22Rv1 (cell line): ENCODE results near the gene ALPG.
A peak's percentile ranks its signal among the peaks of the same experiment; 100 is the strongest.
"Not testable (repeated sequence)": the region's sequence is repeated elsewhere in the genome, so short reads cannot be mapped to it uniquely, and the experiment has no call there.

Experiments used
- H3K27ac ChIP-seq: fragments of 450-650 bp; 2 replicates; pipeline ENCODE4 v1.5.1; 2017
- ZFX ChIP-seq: fragments of 450-650 bp; IDR thresholded peaks from 2 replicates; pipeline ENCODE4 v1.6.1; 2017; ENCODE audit warnings: antibody characterized with exemption, borderline replicate concordance
- TF ChIP-seq, protein P1 (sequence below): fragments of 450-650 bp; IDR thresholded peaks from 2 replicates; pipeline ENCODE4 v1.5.1; 2017; ENCODE audit warnings: mild to moderate bottlenecking

ALPG gene

GRCh38 chr2:232367016-232367415, 39.6 kb upstream of the ALPG start:
- H3K27ac ChIP-seq: peak overlapping the region; percentile 93
- TF ChIP-seq, protein P1, sequence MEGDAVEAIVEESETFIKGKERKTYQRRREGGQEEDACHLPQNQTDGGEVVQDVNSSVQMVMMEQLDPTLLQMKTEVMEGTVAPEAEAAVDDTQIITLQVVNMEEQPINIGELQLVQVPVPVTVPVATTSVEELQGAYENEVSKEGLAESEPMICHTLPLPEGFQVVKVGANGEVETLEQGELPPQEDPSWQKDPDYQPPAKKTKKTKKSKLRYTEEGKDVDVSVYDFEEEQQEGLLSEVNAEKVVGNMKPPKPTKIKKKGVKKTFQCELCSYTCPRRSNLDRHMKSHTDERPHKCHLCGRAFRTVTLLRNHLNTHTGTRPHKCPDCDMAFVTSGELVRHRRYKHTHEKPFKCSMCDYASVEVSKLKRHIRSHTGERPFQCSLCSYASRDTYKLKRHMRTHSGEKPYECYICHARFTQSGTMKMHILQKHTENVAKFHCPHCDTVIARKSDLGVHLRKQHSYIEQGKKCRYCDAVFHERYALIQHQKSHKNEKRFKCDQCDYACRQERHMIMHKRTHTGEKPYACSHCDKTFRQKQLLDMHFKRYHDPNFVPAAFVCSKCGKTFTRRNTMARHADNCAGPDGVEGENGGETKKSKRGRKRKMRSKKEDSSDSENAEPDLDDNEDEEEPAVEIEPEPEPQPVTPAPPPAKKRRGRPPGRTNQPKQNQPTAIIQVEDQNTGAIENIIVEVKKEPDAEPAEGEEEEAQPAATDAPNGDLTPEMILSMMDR: no peak
- no peak for TF ChIP-seq ZFX

DNA sequence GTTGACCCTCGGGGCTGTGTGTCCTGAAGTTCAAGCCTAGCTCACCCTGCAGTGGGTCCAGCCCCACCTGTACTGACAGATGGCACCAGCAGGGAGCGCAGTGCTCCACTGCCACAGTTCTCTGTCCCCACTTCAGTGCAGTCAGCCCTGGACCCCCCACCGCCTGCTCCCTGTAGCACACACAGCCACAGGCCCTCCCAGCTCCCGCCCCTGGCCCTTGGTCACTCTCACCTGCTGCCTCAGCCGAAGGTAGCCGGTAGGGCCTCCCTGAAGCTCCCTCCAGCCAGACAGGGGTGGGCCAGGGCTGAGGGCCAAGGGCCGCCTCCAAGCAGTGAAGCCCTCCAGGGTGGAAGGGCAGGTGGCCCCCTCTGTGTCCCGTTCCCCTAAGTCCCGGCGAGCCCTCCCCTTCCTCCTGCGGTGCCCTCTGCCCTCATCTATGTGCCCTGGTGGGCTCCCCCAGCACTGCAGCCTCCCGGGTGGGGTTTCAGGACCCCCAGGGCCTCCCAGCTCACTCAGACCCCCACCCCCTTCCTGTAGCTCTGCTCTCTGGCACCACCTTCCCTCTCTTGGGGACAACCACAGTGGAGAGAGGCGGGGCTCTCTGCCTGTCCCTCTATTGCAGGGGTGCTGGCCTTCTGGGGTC, 38.9 kb upstream of the ALPG start:
- no peak for TF ChIP-seq ZFX
- TF ChIP-seq, protein P1: peak; percentile 48
- peak overlapping the region; percentile 93 for H3K27ac ChIP-seq

- H3K27ac ChIP-seq: no peak overlapping the region
- TF ChIP-seq ZFX: no peak
- TF ChIP-seq, protein P1: no peak
Observed at GRCh38 chr2:232368311-232368731, 38.3 kb upstream of the ALPG start.

DNA sequence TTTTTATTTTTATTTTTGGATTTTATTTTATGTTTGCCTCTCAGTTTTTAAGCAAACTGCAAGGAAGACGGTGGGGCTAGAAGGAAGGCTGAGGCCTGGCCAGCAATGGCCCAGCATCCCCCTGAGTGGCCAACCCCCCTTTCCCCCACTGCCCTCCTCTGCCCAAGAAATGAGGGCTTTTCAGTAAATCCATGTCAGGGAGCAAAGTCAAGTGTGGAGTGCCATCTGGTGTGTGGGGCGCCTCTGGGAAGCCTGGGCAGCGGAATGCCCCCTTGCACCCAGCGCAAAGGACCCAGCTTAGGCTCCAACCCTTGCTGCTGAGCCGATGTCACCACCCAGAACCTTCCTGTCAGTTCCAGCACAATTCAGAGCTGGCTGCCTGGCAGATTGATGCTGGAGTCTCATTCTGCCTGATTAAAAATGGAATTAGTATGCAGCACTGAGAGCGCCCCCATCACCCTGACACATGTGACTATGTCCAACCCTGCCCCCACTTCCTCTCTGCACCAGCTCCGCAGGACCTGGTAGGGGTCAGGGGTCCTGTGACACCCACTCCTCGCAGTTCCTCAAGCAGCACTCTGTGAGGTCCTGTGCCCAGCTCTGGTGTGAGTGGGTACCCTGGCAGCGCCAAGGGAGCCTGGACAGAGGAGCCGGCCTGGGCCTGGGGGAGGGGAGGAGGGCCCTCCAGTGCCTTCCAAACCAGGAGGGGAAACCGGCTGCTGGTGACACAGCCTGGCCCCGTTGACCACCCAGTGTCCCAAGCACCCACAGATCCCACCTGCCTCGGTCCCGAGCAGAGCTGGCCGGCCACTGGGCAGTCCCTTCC, 37.3 kb upstream of the ALPG start:
- no peak overlapping the region for H3K27ac ChIP-seq
- TF ChIP-seq, protein P1: no peak
- TF ChIP-seq ZFX: no peak

DNA sequence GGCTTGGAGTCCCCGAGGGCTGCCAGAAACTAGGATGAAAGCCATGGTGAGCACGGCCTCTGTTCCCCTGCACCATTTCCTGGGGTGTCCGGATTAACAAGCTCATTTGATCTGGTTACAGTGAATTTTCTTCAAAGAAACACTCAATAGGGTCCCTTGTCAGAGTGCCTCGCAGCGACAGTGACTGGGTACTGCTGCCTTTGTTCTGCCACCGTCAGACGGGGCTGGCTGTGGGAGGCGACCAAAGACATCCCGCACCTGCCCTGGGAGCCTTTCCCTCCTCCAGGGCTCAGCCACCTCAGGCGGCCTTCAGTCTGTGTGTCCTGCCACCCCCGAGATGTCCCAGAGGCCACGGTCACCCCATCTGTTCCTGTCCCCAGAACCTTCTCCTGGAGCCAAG, 36.6 kb upstream of the ALPG start:
- H3K27ac ChIP-seq: not testable (repeated sequence)

- H3K27ac ChIP-seq: no peak overlapping the region
- TF ChIP-seq, protein P1: no peak
- TF ChIP-seq ZFX: no peak
Observed at GRCh38 chr2:232372231-232373208, 34.1 kb upstream of the ALPG start.

DNA sequence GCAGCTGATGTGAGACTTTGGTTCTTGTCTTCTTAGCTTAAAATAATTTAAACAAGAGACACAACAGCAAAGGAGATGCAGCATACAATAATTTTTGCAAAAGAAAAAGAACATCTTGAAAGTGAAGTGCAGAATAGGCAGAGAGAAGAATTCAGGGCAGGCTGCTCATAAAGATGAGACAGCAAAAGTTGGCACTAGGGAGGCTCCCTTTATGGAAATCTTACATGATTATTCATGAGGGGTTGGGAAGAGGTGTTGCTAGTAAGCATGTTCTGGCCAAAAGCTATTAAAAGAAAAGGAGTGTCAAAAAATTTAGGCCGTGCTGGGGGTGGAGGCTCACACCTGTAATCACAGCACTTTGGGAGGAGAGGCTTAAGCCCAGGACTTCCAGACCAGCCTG, 32.3 kb upstream of the ALPG start:
- no peak overlapping the region for H3K27ac ChIP-seq
- no peak for TF ChIP-seq ZFX
- TF ChIP-seq, protein P1: no peak
